GM19351 (cell line): ENCODE measurements around the gene GADL1.

Experiments
- ATAC-seq: cut with Tn5 transposase; IDR thresholded peaks from one replicate; pipeline ENCODE4 v1.9.1; 2021; ENCODE audit warnings: mild to moderate bottlenecking, moderate library complexity; ENCODE audit not compliant: unreplicated experiment

GADL1 gene

DNA sequence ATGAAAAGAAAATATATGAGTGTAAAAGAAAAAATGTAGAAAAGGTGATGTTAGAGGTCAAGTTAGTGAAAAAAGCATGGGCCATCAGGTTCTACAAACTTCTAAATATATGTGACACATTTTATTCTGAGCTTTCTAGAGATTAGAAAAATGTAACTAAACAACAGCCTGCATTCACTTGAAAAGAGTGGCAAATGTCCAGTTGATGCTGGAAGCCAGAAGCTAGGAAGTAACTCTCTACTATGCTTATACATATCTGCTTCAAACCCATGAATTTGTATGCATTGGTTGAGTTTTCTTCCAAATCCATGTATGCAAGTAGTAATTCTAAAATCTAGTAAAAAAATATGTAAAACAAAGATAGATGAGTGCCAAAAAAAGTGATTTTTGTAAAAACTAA, 164.5 kb downstream of the GADL1 start:
- no peak for ATAC-seq

DNA sequence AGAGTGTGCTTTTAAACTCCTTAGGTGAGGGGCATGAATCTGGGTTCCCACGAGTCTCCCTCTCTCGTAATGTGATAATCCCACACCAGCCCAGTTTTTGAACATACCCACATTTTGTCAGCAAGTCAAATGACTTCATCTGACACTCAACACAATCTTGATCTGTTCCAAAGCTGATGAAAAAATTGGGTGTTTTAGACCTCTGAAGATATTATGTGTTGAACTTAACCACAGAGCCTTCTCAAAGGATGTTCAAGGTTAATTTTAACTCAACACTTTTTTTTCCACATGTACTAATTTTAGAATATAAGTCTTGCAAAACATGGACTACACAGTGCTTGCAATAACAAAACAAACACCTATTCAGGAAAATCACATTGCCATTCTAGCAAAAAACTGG, 164.9 kb downstream of the GADL1 start:
- ATAC-seq = no peak

DNA sequence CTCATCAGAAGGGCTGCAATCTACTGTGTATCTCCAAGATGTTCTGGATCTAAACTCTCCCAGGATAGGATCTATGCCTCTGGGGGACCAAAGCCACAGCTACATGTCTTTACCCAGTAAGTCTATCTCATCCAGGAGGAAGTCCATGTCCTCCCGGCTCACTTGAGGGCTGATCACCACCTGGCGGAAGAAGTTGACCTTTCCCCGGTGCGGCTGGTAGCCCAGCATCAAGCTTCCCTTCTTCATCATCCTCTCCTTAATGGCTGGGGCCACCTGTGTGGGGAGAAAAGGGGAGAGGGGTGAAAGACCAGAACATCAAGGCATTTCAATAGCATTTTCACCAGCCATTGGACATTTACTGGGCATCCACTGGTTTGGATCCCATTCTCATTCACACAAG, 166.3 kb downstream of the GADL1 start:
- ATAC-seq = no peak

DNA sequence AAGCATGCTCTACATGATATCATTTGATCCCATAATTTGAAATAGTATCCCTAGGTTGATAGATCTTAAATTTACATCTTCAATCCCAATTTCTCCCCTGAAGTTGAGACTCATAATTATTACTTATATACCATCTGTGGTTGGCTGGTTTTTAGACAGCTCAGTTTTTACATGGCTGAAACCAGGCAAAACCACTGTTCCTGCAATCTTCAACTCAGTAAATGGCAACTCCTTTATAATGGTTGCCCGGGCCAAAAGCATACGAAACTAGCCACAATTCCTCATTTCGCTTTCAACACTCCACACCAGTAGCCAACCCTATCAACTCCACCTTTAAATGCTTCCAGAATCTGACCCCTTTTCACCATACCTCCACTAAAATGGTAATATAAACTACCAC, 169.6 kb downstream of the GADL1 start:
- no peak for ATAC-seq

DNA sequence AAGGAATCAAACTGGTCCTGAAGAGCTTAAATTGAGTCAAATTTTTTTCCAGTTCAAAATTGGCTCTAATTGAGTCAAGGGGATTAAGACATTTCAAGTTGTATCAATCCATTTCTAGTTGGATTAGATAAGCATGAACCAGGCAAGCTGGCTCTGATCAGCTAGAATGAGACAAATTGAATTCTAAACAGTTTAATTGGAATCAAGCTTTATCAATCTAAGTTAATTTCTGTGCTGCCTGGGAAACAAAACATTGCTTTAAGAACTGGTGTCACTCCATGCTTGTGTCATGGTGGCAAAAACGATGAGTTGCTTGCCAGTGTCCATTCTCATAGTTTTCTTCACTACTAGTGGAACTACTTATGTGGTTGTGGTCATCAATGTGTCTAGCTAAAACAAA, 171.2 kb downstream of the GADL1 start:
- ATAC-seq = no peak

DNA sequence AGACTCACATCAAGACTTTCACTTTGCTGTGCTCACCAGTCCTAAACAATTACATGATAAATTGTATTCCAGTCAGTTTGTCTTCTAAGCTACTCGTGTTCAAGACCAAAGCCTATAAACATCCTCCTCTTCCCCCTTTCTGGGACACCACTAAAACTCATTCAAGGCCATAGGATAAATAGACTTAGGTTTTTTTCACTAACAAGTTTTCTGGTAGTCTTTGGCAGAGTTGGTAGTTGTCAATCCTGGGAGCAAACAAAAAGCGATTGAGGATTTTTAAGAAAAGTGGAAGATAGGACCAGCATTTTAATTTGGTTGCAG, 173.2 kb downstream of the GADL1 start:
- no peak for ATAC-seq

DNA sequence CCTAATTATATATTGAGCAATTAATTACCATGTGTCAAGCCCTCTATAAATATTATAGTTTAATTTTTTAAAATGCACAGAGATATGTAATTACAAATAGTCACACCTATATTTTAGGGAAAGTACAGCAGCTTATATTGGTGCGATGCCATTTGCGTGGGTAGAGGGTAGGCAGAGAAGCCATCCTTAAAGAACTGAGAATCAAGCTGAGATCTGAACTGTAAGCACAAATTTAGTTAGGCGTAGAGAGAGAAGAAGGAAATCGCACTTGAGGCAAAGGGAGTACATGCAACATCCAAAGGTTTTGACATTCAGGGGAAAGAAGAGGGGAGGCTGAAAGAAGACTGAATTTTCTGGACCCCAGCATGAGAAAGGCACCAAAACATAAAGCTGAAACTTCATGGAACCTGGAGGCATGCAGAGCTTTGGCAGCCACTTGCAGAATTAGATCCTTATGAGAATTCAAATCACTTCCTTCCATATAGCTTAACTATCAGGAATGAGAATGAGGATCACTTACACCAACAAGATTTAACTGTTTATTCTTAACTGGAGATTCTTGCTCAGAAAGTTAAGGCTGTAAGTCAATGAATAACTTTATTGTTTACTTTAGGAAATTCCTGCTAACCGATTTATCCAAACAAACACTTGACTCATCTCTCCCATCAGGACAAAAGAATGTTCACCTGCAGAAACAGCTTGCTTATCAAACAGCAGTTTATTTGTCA, 173.7 kb downstream of the GADL1 start:
- ATAC-seq = no peak

DNA sequence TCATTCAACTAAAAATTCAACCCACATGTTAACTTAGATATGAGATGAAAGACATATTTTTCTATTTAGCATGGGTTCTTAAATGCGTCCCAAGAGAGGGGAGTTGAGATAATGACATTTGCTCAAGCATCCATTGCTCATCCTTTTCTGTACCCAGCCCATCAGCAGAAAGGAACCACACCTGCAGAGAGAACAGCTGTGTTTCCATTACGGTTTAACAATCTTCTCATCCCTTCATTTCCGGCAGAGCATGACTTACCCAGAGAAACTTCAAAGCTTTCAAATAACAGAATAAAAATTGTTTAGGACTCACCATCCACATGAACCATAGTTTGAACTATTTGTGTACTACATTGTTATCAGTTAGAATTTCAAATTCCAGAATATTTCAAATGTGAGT, 174.9 kb downstream of the GADL1 start:
- no peak for ATAC-seq

DNA sequence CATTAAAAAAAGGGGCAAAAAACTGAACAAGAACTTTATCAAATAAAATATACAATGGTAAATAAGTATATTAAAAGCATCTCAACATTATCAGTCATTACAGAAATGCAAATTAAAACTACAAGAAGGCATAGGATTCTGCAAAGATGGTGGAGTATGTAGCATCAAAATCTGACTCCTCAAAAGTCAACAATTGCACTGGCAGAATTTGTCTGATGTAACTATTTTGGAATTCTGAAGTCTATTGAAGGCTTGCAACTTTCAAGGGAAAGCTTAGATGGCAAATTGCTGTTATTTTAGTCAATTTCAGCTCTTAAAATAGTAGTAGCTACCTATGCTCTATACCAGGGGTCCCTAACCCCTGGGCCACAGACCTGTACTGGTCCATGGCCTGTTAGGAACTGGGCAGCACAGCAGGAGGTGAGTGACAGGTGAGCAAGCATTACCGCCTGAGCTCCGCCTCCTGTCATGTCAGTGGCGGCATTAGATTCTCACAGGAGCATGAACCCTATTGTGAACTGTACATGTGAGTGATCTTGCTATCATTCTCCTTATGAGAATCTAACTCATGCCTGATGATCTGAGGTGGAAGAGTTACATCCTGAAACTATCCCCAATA, 180.5 kb downstream of the GADL1 start:
- no peak for ATAC-seq

DNA sequence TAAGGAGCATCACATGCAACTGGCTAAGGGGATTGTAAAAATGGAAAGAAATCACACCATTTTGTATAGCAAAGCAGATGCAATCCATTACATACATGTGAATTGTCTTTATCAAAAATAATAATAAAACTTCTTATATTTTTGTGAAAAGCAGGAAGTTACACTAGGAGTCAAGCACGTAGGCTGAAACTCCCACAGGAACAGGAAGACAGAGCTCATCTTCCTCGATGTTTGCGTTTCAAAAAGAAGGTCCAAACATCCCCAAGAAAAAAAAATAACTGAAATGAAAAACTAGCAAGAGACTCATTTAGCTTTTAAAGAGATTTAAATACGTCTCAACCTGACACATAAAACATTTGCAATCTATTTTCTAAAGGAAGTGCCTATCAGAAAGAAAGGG, 181.5 kb downstream of the GADL1 start:
- no peak for ATAC-seq

DNA sequence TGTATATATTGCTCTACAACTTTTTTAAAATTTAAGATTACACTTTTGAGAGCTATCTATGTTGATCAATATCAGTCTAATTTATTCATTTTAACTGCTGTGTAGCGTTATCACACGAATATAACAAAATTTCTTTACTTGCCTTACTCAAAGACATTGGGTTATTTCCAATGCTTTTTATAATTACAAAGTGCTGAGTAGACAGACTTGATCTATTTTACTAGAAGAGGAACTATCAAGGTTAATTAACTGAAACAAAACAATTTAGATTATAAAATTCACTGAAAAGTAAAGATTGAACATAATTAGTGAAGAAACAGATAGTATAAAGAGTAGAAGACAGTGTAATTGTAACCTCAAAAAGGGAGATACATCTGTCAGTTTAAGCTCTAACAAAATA, 182.6 kb downstream of the GADL1 start:
- ATAC-seq = no peak

DNA sequence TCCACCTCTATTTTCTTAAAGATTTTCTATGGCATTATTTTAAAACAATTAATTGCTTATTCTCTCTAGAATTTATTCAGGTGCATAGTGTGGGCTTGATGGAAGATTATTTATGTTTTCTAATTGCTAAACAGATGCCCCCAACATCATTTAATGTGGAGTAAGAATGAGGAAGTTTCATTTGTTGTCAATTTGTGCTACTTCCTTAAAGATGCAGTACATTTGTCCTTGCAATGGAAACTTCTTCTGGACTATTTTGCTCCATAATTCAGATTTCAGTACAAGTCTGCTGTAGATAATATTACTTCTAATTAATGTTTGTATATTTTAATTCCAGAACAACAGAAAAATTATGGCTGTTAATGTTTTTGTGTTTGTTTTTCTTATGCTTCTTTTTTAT, 183.3 kb downstream of the GADL1 start:
- ATAC-seq = no peak

DNA sequence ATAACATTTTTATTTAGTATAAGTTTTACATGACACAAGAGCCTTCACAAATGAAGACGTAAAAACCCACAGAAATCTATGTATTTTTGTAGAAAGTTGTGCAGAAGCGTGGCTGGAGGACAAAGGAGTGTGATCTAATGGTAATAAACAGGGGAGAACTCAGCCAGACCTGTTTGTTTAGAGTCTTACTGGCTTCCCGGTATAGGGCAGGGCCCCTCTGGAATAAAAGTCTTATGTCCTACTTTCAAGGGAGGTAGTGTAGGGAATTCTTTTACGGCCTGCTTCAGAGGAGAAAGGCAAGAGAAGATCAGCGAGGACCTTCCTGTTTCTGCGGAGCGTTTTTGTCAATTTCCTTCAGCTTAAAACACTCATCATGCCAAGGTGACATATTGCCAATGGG, 184.4 kb downstream of the GADL1 start:
- no peak for ATAC-seq

DNA sequence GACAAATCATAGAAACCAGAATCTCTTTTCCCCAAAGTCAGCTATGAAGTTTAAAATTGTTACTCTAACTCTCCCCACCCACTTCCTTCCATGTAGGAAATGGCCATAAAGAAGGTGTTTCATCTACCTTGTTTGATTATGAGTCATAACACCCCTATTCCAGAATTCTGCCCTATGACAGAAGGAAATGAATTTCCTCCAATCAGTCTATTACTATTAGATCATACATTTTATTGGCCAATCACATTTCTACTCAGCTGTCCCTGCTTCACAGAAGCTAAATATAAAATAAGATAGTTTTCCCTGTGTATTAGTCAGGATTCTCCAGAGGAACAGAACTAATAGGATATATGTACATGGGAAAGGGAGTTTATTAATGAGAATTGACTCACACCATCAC, 186.0 kb downstream of the GADL1 start:
- ATAC-seq = no peak

DNA sequence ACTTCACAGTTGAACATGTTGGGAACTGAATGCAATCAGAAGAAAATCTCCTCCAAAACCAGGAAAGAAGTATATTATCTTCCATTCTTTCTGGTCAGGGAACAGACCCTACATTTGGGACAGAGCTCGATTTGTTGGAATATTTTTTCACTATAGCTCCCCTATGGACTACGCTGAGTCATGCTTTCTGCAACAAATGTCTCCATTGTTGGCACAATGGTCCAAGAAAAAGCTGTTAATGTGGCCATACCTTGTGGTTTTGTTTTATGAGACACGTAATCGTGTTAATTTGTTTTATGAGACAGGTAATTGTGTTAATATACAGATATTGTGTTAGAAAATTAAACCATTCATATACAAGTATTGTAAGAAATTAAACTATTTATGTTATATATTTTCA, 186.6 kb downstream of the GADL1 start:
- ATAC-seq = no peak

DNA sequence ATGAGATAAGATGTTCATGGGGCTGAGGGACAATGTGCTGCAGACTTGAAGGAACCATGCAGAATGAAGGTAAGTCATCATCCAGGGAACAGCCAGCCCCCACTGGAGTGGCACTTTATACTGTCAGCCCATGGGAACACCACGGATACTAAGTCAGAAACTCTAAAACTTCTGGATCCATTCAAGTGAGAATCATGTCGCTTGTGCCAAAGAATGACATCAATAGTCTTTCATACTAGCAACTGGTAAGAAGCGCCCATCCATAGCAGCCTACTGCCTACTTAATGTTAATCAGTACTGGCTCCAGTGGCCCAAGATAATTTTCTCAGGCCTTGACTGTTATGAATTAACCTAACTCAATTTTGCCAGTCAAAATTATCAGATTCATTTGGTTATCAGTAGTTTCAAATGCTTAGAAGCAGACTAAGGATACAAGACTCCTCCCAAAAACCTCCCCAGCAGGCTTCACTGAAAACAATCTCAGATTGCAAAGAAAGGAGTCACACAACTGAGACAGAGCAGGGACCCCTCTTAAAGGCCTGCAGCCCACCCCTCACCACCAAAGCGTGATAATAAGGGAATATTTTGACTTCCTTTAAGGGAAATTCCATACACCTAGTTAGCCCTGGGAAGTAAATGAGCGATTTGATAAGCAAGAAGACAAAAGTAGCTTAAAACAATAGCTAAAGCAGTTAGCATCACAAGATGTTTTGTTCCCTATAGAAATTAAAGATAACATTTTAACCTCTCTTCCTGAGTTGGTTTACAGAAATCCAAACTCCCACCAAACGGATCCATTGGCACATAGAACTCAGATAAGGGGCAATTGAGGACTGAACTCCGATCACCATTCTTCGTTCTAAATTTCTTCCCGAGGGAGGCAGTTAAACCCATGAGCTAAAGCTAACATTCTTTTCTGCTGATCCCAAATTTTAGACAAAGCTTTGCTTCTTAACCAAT, 189.2 kb downstream of the GADL1 start:
- ATAC-seq = no peak

DNA sequence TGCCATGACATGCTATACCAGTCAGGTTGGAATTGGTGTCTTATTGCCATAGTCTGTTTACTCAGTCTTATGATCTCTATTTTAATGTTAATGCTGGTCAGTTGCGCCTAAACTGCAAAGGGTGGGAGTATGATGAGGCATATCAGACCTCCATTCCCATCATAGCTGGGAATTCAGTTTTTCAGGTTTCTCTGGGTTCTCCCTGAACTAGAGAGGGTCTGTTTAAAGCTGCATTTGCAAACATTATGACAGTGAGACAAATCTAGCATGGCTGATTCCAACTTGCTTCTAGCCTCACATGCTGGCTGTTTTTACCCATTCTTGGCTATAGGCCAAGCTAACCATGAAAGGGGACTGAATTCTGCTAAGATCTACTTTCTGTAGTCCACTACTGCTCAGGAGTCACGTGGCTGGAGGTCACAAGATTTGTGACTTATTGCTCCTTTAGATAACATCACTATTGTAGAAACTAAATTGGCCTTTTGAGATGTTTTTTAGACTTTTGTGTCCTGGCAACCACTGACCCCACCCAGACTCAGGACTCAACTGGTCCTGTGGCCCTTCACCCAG, 191.5 kb downstream of the GADL1 start:
- ATAC-seq = no peak

DNA sequence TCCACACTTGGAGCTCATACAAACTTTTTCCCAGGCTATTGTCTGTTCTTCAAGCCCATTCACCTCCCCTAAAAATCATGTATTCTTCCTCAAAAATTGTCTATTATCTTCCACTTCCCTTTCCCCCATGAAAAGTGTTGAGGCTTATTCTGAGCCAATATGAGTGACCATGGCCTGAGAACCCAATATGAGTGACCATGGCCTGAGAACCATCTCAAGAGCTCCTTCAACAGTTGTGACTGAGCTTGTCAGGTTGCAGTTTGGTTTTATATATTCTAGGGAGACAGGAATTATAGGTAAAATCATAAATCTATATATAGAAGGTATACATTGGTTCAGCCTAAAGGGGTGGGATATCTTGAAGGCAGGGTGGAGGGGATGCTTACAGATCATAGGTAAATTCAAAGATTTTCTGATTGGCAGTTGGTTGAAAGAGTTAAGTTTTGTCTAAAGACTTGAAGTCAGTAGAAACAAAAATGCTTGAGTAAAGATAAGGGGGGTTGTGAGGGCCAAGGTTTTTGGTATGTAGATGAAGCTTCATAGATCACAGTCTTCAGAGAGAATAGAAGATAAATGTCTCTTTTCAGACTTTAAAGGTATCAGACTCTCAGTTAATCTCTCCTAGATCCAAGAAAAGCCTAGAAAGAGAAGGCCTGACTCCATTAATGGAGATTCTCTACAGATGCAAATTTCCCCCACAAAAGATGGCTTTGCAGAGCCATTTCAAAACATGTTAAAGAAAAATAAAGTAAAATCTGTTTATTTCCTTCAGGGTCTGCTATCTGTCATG, 192.2 kb downstream of the GADL1 start:
- ATAC-seq = no peak

DNA sequence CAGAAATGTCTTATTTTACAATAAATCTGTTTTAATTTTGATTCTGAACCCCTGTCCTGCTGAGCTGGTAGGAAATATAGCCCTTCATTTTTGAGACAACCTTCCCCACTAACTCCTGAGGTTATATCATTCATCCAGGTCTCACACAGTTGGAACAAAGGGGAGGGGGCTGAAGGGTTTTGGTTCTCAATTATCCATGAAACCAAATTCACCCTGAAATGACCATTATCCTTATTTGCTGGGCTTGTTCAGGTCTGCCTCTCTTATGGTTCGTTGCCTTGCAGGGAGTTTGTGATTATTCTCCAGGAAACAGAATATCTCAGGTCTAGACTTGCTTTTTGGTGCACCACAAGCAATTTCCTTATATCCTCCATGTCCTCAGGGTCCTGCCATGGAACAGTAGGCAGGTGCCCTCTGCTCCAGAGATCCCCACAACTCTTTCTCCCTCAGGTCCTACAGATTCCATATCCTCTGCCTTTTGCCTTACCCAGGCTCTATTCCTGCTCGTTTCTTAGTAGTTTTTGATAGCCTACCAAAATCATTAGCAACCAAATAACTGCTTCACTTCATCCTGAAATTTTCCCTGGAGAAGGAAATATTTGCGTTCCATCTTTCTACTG, 193.6 kb downstream of the GADL1 start:
- ATAC-seq = no peak

DNA sequence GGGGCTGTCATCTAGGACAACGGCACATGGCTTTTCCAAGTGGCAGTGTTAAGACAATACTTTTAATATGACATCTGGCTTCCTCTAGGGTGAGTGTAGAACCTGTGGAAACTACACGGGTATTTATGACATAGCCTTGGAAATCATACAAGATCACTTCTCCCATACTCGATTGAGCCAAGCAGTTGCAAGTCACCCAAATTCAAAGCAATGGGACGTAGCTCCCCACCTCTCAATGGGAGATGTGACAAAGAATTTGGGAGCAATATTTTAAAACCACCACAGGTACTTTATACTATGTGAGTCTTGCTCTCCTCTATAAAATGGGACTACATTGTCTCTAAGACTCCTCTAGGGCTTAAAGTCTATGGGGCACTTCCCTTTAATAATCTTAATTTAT, 194.5 kb downstream of the GADL1 start:
- ATAC-seq = no peak
